IMR-90 (cell line): Measurements from ENCODE around the gene CAMTA1. TPM values are rescaled to one million over a fixed set of nuclear protein-coding genes. Genes with fewer than 3 reads are reported as not detected.

Source experiments
- ATAC-seq: fragments of 200-7000 bp; cut with Tn5 transposase; 2 replicates; pipeline ENCODE4 v1.9.1; 2020; ENCODE audit warnings: low read depth, mild to moderate bottlenecking, moderate library complexity
- BruUV-seq: library from RNA; stranded (reverse); fragments of 400-500 nt; replicated peaks from 2 replicates; lab custom pipeline; 2021; lab: Mats Ljungman, UMichigan
- CTCF ChIA-PET: fragments of 300-600 bp; formaldehyde crosslinking; extraction: SDS; loops from one replicate; lab custom pipeline; 2021; ENCODE audit warnings: antibody characterized with exemption; lab: Yijun Ruan, JAX
- POLR2A ChIA-PET: fragments of 300-600 bp; sonication (Branson Sonifier 250); formaldehyde crosslinking; loops from one replicate; lab custom pipeline; 2022; ENCODE audit warnings: antibody characterized with exemption; ENCODE audit not compliant: unreplicated experiment; lab: Charles Lee
- DNase-seq: peaks from one replicate; pipeline ENCODE4 v3.0.0; 2013
- H2AFZ ChIP-seq: replicated peaks from 2 replicates; pipeline ENCODE3; 2013; ENCODE audit warnings: low read length, mild to moderate bottlenecking; ENCODE audit not compliant: poor library complexity
- H2AK5ac ChIP-seq: 2 replicates; pipeline ENCODE4 v1.6.1; 2013; ENCODE audit warnings: low read depth, low read length, inconsistent platforms
- H2AK9ac ChIP-seq: replicated peaks from 2 replicates; pipeline ENCODE3; 2013; ENCODE audit warnings: mild to moderate bottlenecking, low read depth, low read length, moderate library complexity; ENCODE audit not compliant: poor library complexity
- H2BK120ac ChIP-seq: 2 replicates; pipeline ENCODE4 v1.6.1; 2013; ENCODE audit warnings: low read depth, low read length, inconsistent platforms
- H2BK15ac ChIP-seq: 3 replicates; pipeline ENCODE4 v1.6.1; 2013; ENCODE audit warnings: low read depth, low read length, inconsistent platforms
- H2BK20ac ChIP-seq: 2 replicates; pipeline ENCODE4 v1.6.1; 2013; ENCODE audit warnings: low read depth, mild to moderate bottlenecking, inconsistent platforms, low read length, moderate library complexity
- H2BK5ac ChIP-seq: 2 replicates; pipeline ENCODE4 v1.6.1; 2013; ENCODE audit warnings: mild to moderate bottlenecking, low read depth, low read length, inconsistent platforms; ENCODE audit not compliant: poor library complexity, severe bottlenecking
- H3K14ac ChIP-seq: replicated peaks from 2 replicates; pipeline ENCODE4 v1.6.1; 2013; ENCODE audit warnings: low read depth, low read length, inconsistent platforms
- H3K18ac ChIP-seq: 2 replicates; pipeline ENCODE4 v1.6.1; 2013; ENCODE audit warnings: low read depth, low read length, control low read depth
- H3K23ac ChIP-seq: 2 replicates; pipeline ENCODE4 v1.6.1; 2013; ENCODE audit warnings: low read depth, low read length, inconsistent platforms
- H3K27ac ChIP-seq: 2 replicates; pipeline ENCODE4 v1.5.1; 2013; ENCODE audit warnings: mild to moderate bottlenecking, control low read depth, low read length; ENCODE audit not compliant: insufficient read depth
- H3K27me3 ChIP-seq: 2 replicates; pipeline ENCODE4 v1.6.1; 2013; ENCODE audit warnings: low read length; ENCODE audit not compliant: control insufficient read depth, insufficient read depth
- H3K36me3 ChIP-seq: 2 replicates; pipeline ENCODE4 v1.6.1; 2013; ENCODE audit warnings: low read length, mixed read lengths; ENCODE audit not compliant: control insufficient read depth, insufficient read depth
- H3K4ac ChIP-seq: 2 replicates; pipeline ENCODE4 v1.6.1; 2013; ENCODE audit warnings: low read depth, low read length, inconsistent platforms
- H3K4me1 ChIP-seq: 2 replicates; pipeline ENCODE4 v1.6.1; 2013; ENCODE audit warnings: low read length, mixed read lengths; ENCODE audit not compliant: control insufficient read depth, insufficient read depth
- H3K4me2 ChIP-seq: 2 replicates; pipeline ENCODE4 v1.6.1; 2013; ENCODE audit warnings: low read depth, mild to moderate bottlenecking, control low read depth, low read length, moderate library complexity
- H3K4me3 ChIP-seq: 2 replicates; pipeline ENCODE4 v1.5.1; 2013; ENCODE audit warnings: low read depth, mild to moderate bottlenecking, control low read depth, low read length, moderate library complexity; ENCODE audit not compliant: insufficient read depth
- H3K56ac ChIP-seq: 2 replicates; pipeline ENCODE4 v1.6.1; 2013; ENCODE audit warnings: low read length, inconsistent platforms; ENCODE audit not compliant: insufficient read depth; ENCODE audit errors: extremely low read depth
- H3K79me1 ChIP-seq, 2 experiments: 2 replicates each; pipeline ENCODE4 v1.6.1; 2013; ENCODE audit warnings: low read length in 2 of 2, inconsistent platforms in 1 of 2, low read depth in 1 of 2
- H3K9ac ChIP-seq: 2 replicates; pipeline ENCODE4 v1.6.1; 2013; ENCODE audit warnings: low read depth, low read length, control low read depth
- H3K9me1 ChIP-seq: 2 replicates; pipeline ENCODE4 v1.6.1; 2013; ENCODE audit warnings: low read length, inconsistent platforms; ENCODE audit not compliant: insufficient read depth
- H3K9me3 ChIP-seq: 2 replicates; pipeline ENCODE4 v1.6.1; 2013; ENCODE audit warnings: low read length; ENCODE audit not compliant: control insufficient read depth, insufficient read depth
- H4K20me1 ChIP-seq: 2 replicates; pipeline ENCODE4 v1.6.1; 2013; ENCODE audit warnings: low read length, inconsistent platforms; ENCODE audit not compliant: insufficient read depth
- H4K5ac ChIP-seq: 2 replicates; pipeline ENCODE4 v1.6.1; 2013; ENCODE audit warnings: mild to moderate bottlenecking, low read depth, low read length, control low read depth
- H4K8ac ChIP-seq, 2 experiments: 2 replicates each; pipeline ENCODE4 v1.6.1; 2013; ENCODE audit warnings: low read depth in 2 of 2, low read length in 2 of 2, control low read depth in 1 of 2, inconsistent platforms in 1 of 2
- H4K91ac ChIP-seq: 2 replicates; pipeline ENCODE4 v1.6.1; 2013; ENCODE audit warnings: low read depth, low read length, inconsistent platforms; ENCODE audit not compliant: insufficient read depth
- BHLHE40 ChIP-seq: fragments of 150-350 bp; IDR thresholded peaks from 2 replicates; pipeline ENCODE4 v1.6.1; 2016; ENCODE audit warnings: mild to moderate bottlenecking, low read depth, low read length
- CHD1 ChIP-seq: IDR thresholded peaks from 2 replicates; pipeline ENCODE4 v1.6.1; 2012; ENCODE audit warnings: low read depth, low read length, improper control_type of control experiment
- FOS ChIP-seq: fragments of 150-350 bp; IDR thresholded peaks from 2 replicates; pipeline ENCODE4 v1.6.1; 2016; ENCODE audit warnings: low read depth, low read length
- MAZ ChIP-seq: IDR thresholded peaks from 2 replicates; pipeline ENCODE4 v1.6.1; 2012; ENCODE audit warnings: low read depth, mild to moderate bottlenecking, low read length, improper control_type of control experiment, moderate library complexity, borderline replicate concordance
- MXI1 ChIP-seq: IDR thresholded peaks from 2 replicates; pipeline ENCODE4 v1.6.1; 2012; ENCODE audit warnings: low read depth, mild to moderate bottlenecking, low read length, moderate library complexity, borderline replicate concordance
- POLR2A ChIP-seq: IDR thresholded peaks from 2 replicates; pipeline ENCODE4 v1.6.1; 2012; ENCODE audit warnings: mild to moderate bottlenecking, low read depth, low read length
- RCOR1 ChIP-seq: IDR thresholded peaks from 2 replicates; pipeline ENCODE4 v1.6.1; 2012; ENCODE audit warnings: mild to moderate bottlenecking, low read length, improper control_type of control experiment; ENCODE audit not compliant: insufficient replicate concordance
- SMC3 ChIP-seq: fragments of 150-350 bp; IDR thresholded peaks from 2 replicates; pipeline ENCODE4 v1.6.1; 2016; ENCODE audit warnings: low read depth, mild to moderate bottlenecking, antibody characterized with exemption, low read length, moderate library complexity
- WGBS, 2 experiments: methylation state at CpG; one replicate each; pipeline versions ENCODE4 v1.1.5 to v1.1.7; 2013; ENCODE audit warnings: missing lambda C conversion rate in 2 of 2; ENCODE audit not compliant: insufficient read length in 1 of 2; ENCODE audit errors: extremely low coverage in 2 of 2; 5-methylcytosine and 5-hydroxymethylcytosine counted together
- dilution Hi-C: fragments of 300-500 bp; cut with HindIII; formaldehyde crosslinking; loops from one replicate; pipeline ENCODE4 v1.14.3; 2018; ENCODE audit warnings: low sequenced_read_pairs; ENCODE audit not compliant: unreplicated experiment
- in situ Hi-C: fragments of 300-500 bp; cut with MboI; formaldehyde crosslinking; loops from 3 replicates; pipeline ENCODE4 v1.14.3; 2019; ENCODE audit warnings: low sequenced_read_pairs, inconsistent platforms, mixed read lengths
- intact Hi-C: fragments of 100-400 bp; cut with micrococcal nuclease; formaldehyde crosslinking; loops from 2 replicates; pipeline ENCODE4 v1.10.0; 2022
- polyA plus RNA-seq, 3 experiments: library from polyadenylated mRNA; depleted of rRNA; stranded (reverse); fragments of >200 nt; gene quantifications; 2 replicates each; pipeline ENCODE4 v1.2.3, GENCODE V29; 2012; ENCODE audit warnings: low replicate concordance in 1 of 3
- total RNA-seq: library from RNA; depleted of rRNA; stranded (reverse); fragments of >200 nt; gene quantifications from 2 replicates; pipeline ENCODE4 v1.2.3, GENCODE V29; 2012
- TF ChIP-seq, protein P1 (sequence below): conservative IDR thresholded peaks from 2 replicates; pipeline ENCODE4 v1.5.1; 2012; ENCODE audit warnings: mild to moderate bottlenecking, low read depth, low read length, improper control_type of control experiment
- TF ChIP-seq, protein P2 (sequence below): fragments of 150-350 bp; IDR thresholded peaks from 2 replicates; pipeline ENCODE4 v1.6.1; 2017; ENCODE audit warnings: mild to moderate bottlenecking, antibody characterized with exemption, low read length, low read depth

CAMTA1 gene
- total and polyA plus RNA-seq, 2 of the 4 experiments (the other 2 are of a cell fraction), result 35.5 to 74.3 TPM

GRCh38 chr1:7429290-7429689 is 644.0 kb downstream of the CAMTA1 start:
- in situ Hi-C loops, result no loop called here
- Histone ChIP-seq H3K27me3 (no peaks in the 10 kb centered on the region), H2AK9ac (no peak overlapping the region), H3K56ac (no peak overlapping the region), H2BK20ac (no peak overlapping the region), H3K9ac (no peak overlapping the region), H4K91ac (no peak overlapping the region), H2BK5ac (no peak overlapping the region), H3K27ac (no peak overlapping the region), H3K36me3 (no peaks in the 10 kb centered on the region), H2AFZ (no peak overlapping the region), H3K23ac (no peak overlapping the region), H3K4ac (no peak overlapping the region), H3K4me3 (no peak overlapping the region), H2AK5ac (no peak overlapping the region), H3K18ac (no peak overlapping the region), H4K5ac (no peak overlapping the region), H3K9me3 (peaks cover 1% of the 10 kb centered on the region; the same call in 1 of the 2 replicates), H4K20me1 (no peaks in the 10 kb centered on the region), H3K9me1 (0 out of 2 replicates have a peak, but pooled peaks cover 2% of the 10 kb centered on the region), H3K14ac (no peak overlapping the region), H3K4me2 (no peak overlapping the region), H4K8ac (no peak overlapping the region), H3K4me1 (peaks cover 9% of the 10 kb centered on the region), H2BK15ac (no peak overlapping the region), H3K79me1 (no peaks in the 10 kb centered on the region), H2BK120ac (no peak overlapping the region)
- no peak for DNase-seq
- POLR2A ChIA-PET, result no interaction called here
- ATAC-seq, result no peak
- BruUV-seq, result no TSS peak
- CTCF ChIA-PET, result no interaction called here
- intact Hi-C loops, result no loop called here
- 95% methylated on average over 3 of the region's 3 CpGs; no CpG with 5 or more reads in 1 of the 2 experiments for WGBS, 2 experiments
- TF ChIP-seq BHLHE40 (no peak), SMC3 (no peak), FOS (no peak), CHD1 (no peak), RCOR1 (no peak), MXI1 (no peak), POLR2A (no peak), MAZ (no peak)
- TF ChIP-seq, protein P1, sequence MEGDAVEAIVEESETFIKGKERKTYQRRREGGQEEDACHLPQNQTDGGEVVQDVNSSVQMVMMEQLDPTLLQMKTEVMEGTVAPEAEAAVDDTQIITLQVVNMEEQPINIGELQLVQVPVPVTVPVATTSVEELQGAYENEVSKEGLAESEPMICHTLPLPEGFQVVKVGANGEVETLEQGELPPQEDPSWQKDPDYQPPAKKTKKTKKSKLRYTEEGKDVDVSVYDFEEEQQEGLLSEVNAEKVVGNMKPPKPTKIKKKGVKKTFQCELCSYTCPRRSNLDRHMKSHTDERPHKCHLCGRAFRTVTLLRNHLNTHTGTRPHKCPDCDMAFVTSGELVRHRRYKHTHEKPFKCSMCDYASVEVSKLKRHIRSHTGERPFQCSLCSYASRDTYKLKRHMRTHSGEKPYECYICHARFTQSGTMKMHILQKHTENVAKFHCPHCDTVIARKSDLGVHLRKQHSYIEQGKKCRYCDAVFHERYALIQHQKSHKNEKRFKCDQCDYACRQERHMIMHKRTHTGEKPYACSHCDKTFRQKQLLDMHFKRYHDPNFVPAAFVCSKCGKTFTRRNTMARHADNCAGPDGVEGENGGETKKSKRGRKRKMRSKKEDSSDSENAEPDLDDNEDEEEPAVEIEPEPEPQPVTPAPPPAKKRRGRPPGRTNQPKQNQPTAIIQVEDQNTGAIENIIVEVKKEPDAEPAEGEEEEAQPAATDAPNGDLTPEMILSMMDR, result no peak
- TF ChIP-seq, protein P2, sequence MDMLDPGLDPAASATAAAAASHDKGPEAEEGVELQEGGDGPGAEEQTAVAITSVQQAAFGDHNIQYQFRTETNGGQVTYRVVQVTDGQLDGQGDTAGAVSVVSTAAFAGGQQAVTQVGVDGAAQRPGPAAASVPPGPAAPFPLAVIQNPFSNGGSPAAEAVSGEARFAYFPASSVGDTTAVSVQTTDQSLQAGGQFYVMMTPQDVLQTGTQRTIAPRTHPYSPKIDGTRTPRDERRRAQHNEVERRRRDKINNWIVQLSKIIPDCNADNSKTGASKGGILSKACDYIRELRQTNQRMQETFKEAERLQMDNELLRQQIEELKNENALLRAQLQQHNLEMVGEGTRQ, result no peak
- dilution Hi-C loops, result no loop called here
